ENCODE data around the gene NAA20. TPM values are rescaled to one million over a fixed set of nuclear protein-coding genes. Genes with fewer than 3 reads are reported as not detected.

Gene NAA20
- total RNA-seq, 1 experiment from 2014 or later: 113 TPM

DNA sequence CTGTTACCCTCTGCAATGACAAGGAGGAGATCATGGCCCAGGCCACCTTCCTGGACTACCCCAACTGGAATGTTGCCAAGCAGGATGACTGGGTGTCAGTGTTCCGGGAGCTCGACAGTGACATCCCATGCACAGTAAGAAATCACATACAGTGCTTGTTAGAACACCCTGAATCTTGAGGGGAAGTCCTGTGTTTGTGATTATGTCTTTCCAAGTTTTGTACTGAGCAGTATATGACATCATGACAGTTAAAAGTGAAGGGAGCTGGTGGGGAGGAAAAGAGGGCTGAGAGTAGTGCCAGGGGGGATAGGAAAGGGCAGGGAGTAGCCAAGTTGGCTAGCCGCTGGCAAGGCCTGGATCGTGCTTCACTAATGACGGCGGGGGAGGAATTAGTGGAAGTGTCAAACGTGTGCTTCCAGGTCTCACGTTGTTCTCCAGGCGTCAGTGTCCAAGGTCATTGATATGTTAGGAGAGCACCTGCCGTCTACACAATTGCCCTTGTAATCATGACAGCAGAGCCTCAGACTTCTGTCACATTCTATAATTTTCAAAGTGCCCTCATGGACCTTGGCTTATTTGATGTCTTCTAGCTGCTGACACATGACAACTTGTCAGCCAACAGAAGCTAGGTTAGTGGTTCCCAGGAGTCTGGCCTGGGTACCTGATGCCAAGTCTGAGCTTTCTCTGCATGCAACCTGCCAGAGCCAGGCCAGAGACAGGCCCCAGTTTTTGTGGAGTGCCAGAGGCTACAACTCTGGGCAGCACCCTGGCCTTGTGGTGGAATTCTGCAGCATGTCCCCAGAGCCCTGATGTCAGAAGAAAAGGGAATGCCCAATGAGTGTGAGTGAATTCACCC lies 53.9 kb downstream of the NAA20 start:
- CTCF ChIA-PET: no interaction called here
- no peaks in the 10 kb centered on the region for H3K36me3 ChIP-seq (ENCODE audit: low read depth, low read length)
- BruUV-seq (replicated peaks): no TSS peak
- no peak overlapping the region for H3K4me2 ChIP-seq (ENCODE audit: low read length)
- no peaks in the 10 kb centered on the region for H4K20me1 ChIP-seq (ENCODE audit: low read length)
- DNase-seq (no peak), ATAC-seq (no peak)
- no peak overlapping the region for H2AFZ ChIP-seq (ENCODE audit: low read length)
- H3K27me3 ChIP-seq (ENCODE audit: low read length): peaks cover 28% of the 10 kb centered on the region
- H3K27ac ChIP-seq (ENCODE audit: low read length): no peak overlapping the region
- no peaks in the 10 kb centered on the region for H3K9me3 ChIP-seq (ENCODE audit: low read length)
- POLR2A ChIA-PET (ENCODE audit: unreplicated experiment): no interaction called here
- intact Hi-C loops (cut with micrococcal nuclease): no loop called here
- no peak overlapping the region for H3K4me3 ChIP-seq (ENCODE audit: low read length)
- no peaks in the 10 kb centered on the region for H3K9me2 ChIP-seq (replicated peaks; ENCODE audit: low read length)
- H3K79me2 ChIP-seq (ENCODE audit: low read length): no peaks in the 10 kb centered on the region
- no peak overlapping the region for H3K9ac ChIP-seq (ENCODE audit: low read length)
- TF ChIP-seq EZH2phosphoT487 (IDR thresholded peaks at IDR 0.05; ENCODE audit: borderline replicate concordance, low read length): no peak
- no peak for TF ChIP-seq CTCF (conservative IDR thresholded peaks at IDR 0.05; ENCODE audit: low read depth, low read length)
- TF ChIP-seq EZH2 (IDR thresholded peaks at IDR 0.05; ENCODE audit: low read length, unreplicated experiment): no peak
- no peaks in the 10 kb centered on the region for H3K4me1 ChIP-seq (ENCODE audit: insufficient read depth, low read length)
- H3F3A ChIP-seq (ENCODE audit: low read length, unreplicated experiment): no peaks in the 10 kb centered on the region

- ChIA-PET CTCF (no interaction called here), POLR2A (ENCODE audit: unreplicated experiment) (no interaction called here)
- Histone ChIP-seq H3K79me2 (ENCODE audit: low read length) (no peaks in the 10 kb centered on the region), H3K4me3 (ENCODE audit: low read length) (no peak overlapping the region), H3K4me1 (ENCODE audit: insufficient read depth, low read length) (no peaks in the 10 kb centered on the region), H3K9ac (ENCODE audit: low read length) (no peak overlapping the region), H2AFZ (ENCODE audit: low read length) (no peak overlapping the region), H3K9me2 (replicated peaks; ENCODE audit: low read length) (no peaks in the 10 kb centered on the region), H3F3A (ENCODE audit: low read length, unreplicated experiment) (no peaks in the 10 kb centered on the region), H4K20me1 (ENCODE audit: low read length) (no peaks in the 10 kb centered on the region), H3K36me3 (ENCODE audit: low read depth, low read length) (no peaks in the 10 kb centered on the region), H3K9me3 (ENCODE audit: low read length) (no peaks in the 10 kb centered on the region), H3K27me3 (ENCODE audit: low read length) (peaks cover 47% of the 10 kb centered on the region), H3K27ac (ENCODE audit: low read length) (no peak overlapping the region), H3K4me2 (ENCODE audit: low read length) (no peak overlapping the region)
- TF ChIP-seq EZH2phosphoT487 (IDR thresholded peaks at IDR 0.05; ENCODE audit: borderline replicate concordance, low read length) (no peak), CTCF (conservative IDR thresholded peaks at IDR 0.05; ENCODE audit: low read depth, low read length) (no peak), EZH2 (IDR thresholded peaks at IDR 0.05; ENCODE audit: low read length, unreplicated experiment) (no peak)
- intact Hi-C loops (cut with micrococcal nuclease): no loop called here
- no peak for DNase-seq
- BruUV-seq (replicated peaks): no TSS peak
- no peak for ATAC-seq
These were observed 56.7 kb downstream of the NAA20 start for GRCh38 chr20:20073801-20074371.

GRCh38 chr20:20075032-20075431 lies 57.9 kb downstream of the NAA20 start:
- no peak overlapping the region for H3K4me2 ChIP-seq (ENCODE audit: low read length)
- H2AFZ ChIP-seq (ENCODE audit: low read length): no peak overlapping the region
- no peaks in the 10 kb centered on the region for H3K9me3 ChIP-seq (ENCODE audit: low read length)
- no peak overlapping the region for H3K9ac ChIP-seq (ENCODE audit: low read length)
- H3K79me2 ChIP-seq (ENCODE audit: low read length): no peaks in the 10 kb centered on the region
- H4K20me1 ChIP-seq (ENCODE audit: low read length): no peaks in the 10 kb centered on the region
- DNase-seq: no peak
- peaks cover 55% of the 10 kb centered on the region for H3K27me3 ChIP-seq (ENCODE audit: low read length)
- no peak overlapping the region for H3K4me3 ChIP-seq (ENCODE audit: low read length)
- H3F3A ChIP-seq (ENCODE audit: low read length, unreplicated experiment): no peaks in the 10 kb centered on the region
- no peak for ATAC-seq
- TF ChIP-seq CTCF (conservative IDR thresholded peaks at IDR 0.05; ENCODE audit: low read depth, low read length) (no peak), EZH2 (IDR thresholded peaks at IDR 0.05; ENCODE audit: low read length, unreplicated experiment) (no peak), EZH2phosphoT487 (IDR thresholded peaks at IDR 0.05; ENCODE audit: borderline replicate concordance, low read length) (no peak)
- intact Hi-C loops (cut with micrococcal nuclease): no loop called here
- POLR2A ChIA-PET (ENCODE audit: unreplicated experiment): no interaction called here
- H3K4me1 ChIP-seq (ENCODE audit: insufficient read depth, low read length): no peaks in the 10 kb centered on the region
- H3K27ac ChIP-seq (ENCODE audit: low read length): no peak overlapping the region
- BruUV-seq (replicated peaks): no TSS peak
- no peaks in the 10 kb centered on the region for H3K9me2 ChIP-seq (replicated peaks; ENCODE audit: low read length)
- CTCF ChIA-PET: no interaction called here
- H3K36me3 ChIP-seq (ENCODE audit: low read depth, low read length): no peaks in the 10 kb centered on the region

All from PC-3 (cell line).